ENCODE measurements around the gene FBXL4.
"Not testable (repeated sequence)": the region's sequence is repeated elsewhere in the genome, so short reads cannot be mapped to it uniquely, and the experiment has no call there.

FBXL4 gene

GRCh38 chr6:98924647-98925046 lies 23.1 kb downstream of the FBXL4 start:
- no peak for TF ChIP-seq CTCF (conservative IDR thresholded peaks at IDR 0.05; ENCODE audit: low read length)
- H3K4me3 ChIP-seq (ENCODE audit: low read length) = no peak overlapping the region
- no peak for DNase-seq (ENCODE audit: low read depth)

GRCh38 chr6:98920904-98921431 lies 26.8 kb downstream of the FBXL4 start:
- no peak overlapping the region for H3K4me3 ChIP-seq (ENCODE audit: low read length)
- no peak for TF ChIP-seq CTCF (conservative IDR thresholded peaks at IDR 0.05; ENCODE audit: low read length)
- DNase-seq (ENCODE audit: low read depth) = no peak

GRCh38 chr6:98910946-98911345 lies 36.8 kb downstream of the FBXL4 start:
- H3K4me3 ChIP-seq (ENCODE audit: low read length); DNase-seq (ENCODE audit: low read depth): not testable (repeated sequence)

- no peak for TF ChIP-seq CTCF (conservative IDR thresholded peaks at IDR 0.05; ENCODE audit: low read length)
- DNase-seq (ENCODE audit: low read depth) = no peak
- H3K4me3 ChIP-seq (ENCODE audit: low read length) = no peak overlapping the region
Observed at GRCh38 chr6:98909236-98909635, 38.5 kb downstream of the FBXL4 start.

DNA sequence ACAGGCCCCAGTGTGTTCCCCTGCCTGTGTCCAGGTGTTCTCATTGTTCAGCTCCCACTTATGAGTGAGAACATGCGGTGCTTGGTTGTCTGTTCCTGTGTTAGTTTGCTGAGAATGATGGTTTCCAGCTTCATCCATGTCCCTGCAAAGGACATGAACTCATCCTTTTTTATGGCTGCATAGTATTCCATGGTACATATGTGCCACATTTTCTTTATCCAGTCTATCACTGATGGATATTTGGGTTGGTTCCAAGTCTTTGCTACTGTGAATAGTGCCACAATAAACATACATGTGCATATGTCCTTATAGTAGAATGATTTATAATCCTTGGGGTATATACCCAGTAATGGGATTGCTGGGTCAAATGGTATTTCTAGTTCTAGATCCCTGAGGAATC lies 41.4 kb downstream of the FBXL4 start:
- H3K4me3 ChIP-seq (ENCODE audit: low read length); DNase-seq (ENCODE audit: low read depth): not testable (repeated sequence)

GRCh38 chr6:98905759-98906158 lies 42.0 kb downstream of the FBXL4 start:
- no peak for DNase-seq (ENCODE audit: low read depth)
- no peak for TF ChIP-seq CTCF (conservative IDR thresholded peaks at IDR 0.05; ENCODE audit: low read length)
- no peak overlapping the region for H3K4me3 ChIP-seq (ENCODE audit: low read length)

DNA sequence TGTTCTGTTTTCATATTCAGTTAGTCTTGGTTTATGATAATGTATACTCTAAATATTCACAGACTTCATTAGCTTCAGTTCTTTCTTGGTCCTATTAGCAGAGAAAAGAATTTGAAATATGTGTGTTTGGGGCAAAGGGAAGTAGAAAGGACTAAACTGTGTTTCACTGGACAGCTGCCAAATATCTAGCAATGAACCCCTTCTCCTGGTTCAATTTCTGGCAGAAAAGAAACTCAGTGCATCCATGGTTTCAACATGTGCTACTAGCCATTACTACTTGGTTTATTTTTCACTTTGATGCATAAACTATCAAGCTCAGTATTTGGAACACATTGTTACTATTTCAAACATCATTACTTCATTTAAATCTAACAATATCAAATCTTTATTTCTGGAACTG lies 43.6 kb downstream of the FBXL4 start:
- no peak overlapping the region for H3K4me3 ChIP-seq (ENCODE audit: low read length)
- peak; percentile 11 for DNase-seq (ENCODE audit: low read depth)
- no peak for TF ChIP-seq CTCF (conservative IDR thresholded peaks at IDR 0.05; ENCODE audit: low read length)

GRCh38 chr6:98900706-98901105 lies 47.0 kb downstream of the FBXL4 start:
- TF ChIP-seq CTCF (conservative IDR thresholded peaks at IDR 0.05; ENCODE audit: low read length) = no peak
- H3K4me3 ChIP-seq (ENCODE audit: low read length) = no peak overlapping the region
- no peak for DNase-seq (ENCODE audit: low read depth)

All from AG10803 (cell line).